Endodermal cell (in vitro differentiated cells): ENCODE data around the gene CUX1. TPM values are rescaled to one million over a fixed set of nuclear protein-coding genes. Genes with fewer than 3 reads are reported as not detected.
A peak's percentile ranks its signal among the peaks of the same experiment; 100 is the strongest.

ENCODE experiments used
- DNase-seq: peaks from one replicate; pipeline ENCODE4 v3.0.0-alpha.2; 2017
- H3K27ac ChIP-seq: 2 replicates; pipeline ENCODE4 v1.5.1; 2013; ENCODE audit warnings: mild to moderate bottlenecking, low read depth, low read length, moderate library complexity
- H3K27me3 ChIP-seq: 2 replicates; pipeline ENCODE4 v1.6.1; 2013; ENCODE audit warnings: mild to moderate bottlenecking, low read length, moderate library complexity; ENCODE audit not compliant: insufficient read depth, control insufficient read depth, poor library complexity, severe bottlenecking
- H3K36me3 ChIP-seq: 2 replicates; pipeline ENCODE4 v1.7.0; 2013; ENCODE audit warnings: mild to moderate bottlenecking, low read length, moderate library complexity; ENCODE audit not compliant: control insufficient read depth, insufficient read depth
- H3K4me1 ChIP-seq: one replicate; pipeline ENCODE4 v1.7.0; 2013; ENCODE audit warnings: low read length; ENCODE audit not compliant: control insufficient read depth, insufficient read depth
- H3K4me3 ChIP-seq: 2 replicates; pipeline ENCODE4 v1.5.1; 2013; ENCODE audit warnings: mild to moderate bottlenecking, low read length, moderate library complexity
- H3K9ac ChIP-seq: 2 replicates; pipeline ENCODE4 v1.6.1; 2013; ENCODE audit warnings: mild to moderate bottlenecking, low read length, moderate library complexity; ENCODE audit not compliant: poor library complexity, severe bottlenecking; ENCODE audit errors: extremely low read depth
- H3K9me3 ChIP-seq: 2 replicates; pipeline ENCODE4 v1.6.1; 2013; ENCODE audit warnings: mild to moderate bottlenecking, low read length, moderate library complexity; ENCODE audit not compliant: control insufficient read depth
- H3K27ac Mint-ChIP-seq: 2 replicates; pipeline ENCODE4 v1.8.0; 2020; ENCODE audit warnings: mixed read lengths
- H3K27me3 Mint-ChIP-seq: 2 replicates; pipeline ENCODE4 v1.8.0; 2021; ENCODE audit warnings: mild to moderate bottlenecking, mixed read lengths; ENCODE audit not compliant: insufficient read depth
- H3K36me3 Mint-ChIP-seq: 2 replicates; pipeline ENCODE4 v1.8.0; 2020; ENCODE audit warnings: low read depth, mixed read lengths
- H3K4me1 Mint-ChIP-seq: 2 replicates; pipeline ENCODE4 v1.8.0; 2020; ENCODE audit warnings: mixed read lengths
- H3K4me3 Mint-ChIP-seq: 2 replicates; pipeline ENCODE4 v1.8.0; 2020; ENCODE audit warnings: mild to moderate bottlenecking, moderate library complexity, mixed read lengths
- H3K9me3 Mint-ChIP-seq: 2 replicates; pipeline ENCODE4 v1.8.0; 2020; ENCODE audit warnings: mild to moderate bottlenecking, mixed read lengths
- WGBS, 2 experiments: methylation state at CpG; one replicate each; pipeline versions ENCODE4 v1.1.5 to v1.1.7; 2013; ENCODE audit warnings: missing lambda C conversion rate in 2 of 2, mixed read lengths in 1 of 2; ENCODE audit not compliant: insufficient coverage in 1 of 2, insufficient read length in 1 of 2; 5-methylcytosine and 5-hydroxymethylcytosine counted together
- total RNA-seq, 2 donors: library from RNA; stranded (reverse); fragmentation: NEBNext Ultra II Directional in 1 of 2; extraction: Animal tissue kit (Norgen Biotek cat#: 25700) in 1 of 2; gene quantifications; 2 replicates in 1 of 2; 3 replicates in 1 of 2; pipeline ENCODE4 v1.2.1, GENCODE V29; 2021
- TF ChIP-seq, protein P1 (sequence below): fragments of 200-600 bp; sonication (generic); conservative IDR thresholded peaks from 2 replicates; pipeline ENCODE4 v1.5.0; 2021; ENCODE audit warnings: antibody characterized with exemption, mild to moderate bottlenecking

Gene CUX1
- total RNA-seq, 2 donors from 2014 or later = 85.1 to 108 TPM

DNA sequence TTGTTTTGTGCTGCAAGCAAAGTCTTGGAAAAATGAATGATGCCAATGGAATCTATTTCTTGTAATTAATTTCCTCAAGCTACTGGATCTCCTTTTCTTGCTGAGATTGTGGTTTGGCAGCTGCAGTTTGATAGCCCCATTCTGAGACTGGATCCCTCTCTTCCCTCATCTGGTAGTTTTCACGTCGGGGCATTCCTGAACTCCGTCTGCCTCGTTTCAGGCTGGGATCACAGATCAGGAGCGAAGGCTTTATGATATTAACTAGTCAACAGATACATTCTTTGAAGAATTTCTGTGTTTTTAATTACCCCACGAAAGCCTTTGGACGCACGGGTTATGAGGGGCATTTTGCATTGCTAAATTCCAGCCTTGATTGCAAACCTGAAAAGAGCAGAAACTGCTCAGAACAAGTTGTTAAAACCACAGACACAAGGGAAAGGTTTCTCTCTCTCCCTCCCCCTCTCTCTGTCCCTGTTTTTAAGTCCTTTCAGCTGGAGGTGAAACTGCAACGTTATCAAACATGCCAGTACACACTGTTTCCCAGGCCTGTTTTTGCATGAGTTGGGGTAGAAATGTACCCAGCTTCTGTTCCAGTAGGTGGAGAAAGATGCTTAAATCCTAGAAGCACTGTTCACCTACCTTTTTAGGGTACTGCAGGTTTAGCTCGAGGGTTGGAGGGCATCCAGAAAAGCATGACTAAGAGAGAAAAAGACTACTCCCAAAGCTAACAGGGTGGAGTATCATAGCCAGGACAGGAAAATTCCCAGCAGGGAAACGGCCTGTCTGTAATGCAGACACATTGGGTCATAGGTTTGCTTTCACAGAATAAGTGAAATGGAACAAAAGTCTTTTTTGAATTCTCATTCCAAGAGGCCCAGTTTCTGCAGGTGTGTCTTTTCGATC is 124.3 kb downstream of the CUX1 start:
- H3K9ac ChIP-seq = peak overlapping the region; percentile 7
- H3K4me1 ChIP-seq = peaks cover 18% of the 10 kb centered on the region
- no peak overlapping the region for H3K27ac ChIP-seq
- no peaks in the 10 kb centered on the region for H3K9me3 ChIP-seq
- no peak overlapping the region for H3K4me3 ChIP-seq
- H3K27me3 ChIP-seq = no peaks in the 10 kb centered on the region
- peaks cover 13% of the 10 kb centered on the region for H3K36me3 ChIP-seq
- 66 to 77% methylated on average over 10 to 12 of the region's 12 CpGs for WGBS, 2 experiments
- H3K36me3 Mint-ChIP-seq = peaks cover 14% of the 10 kb centered on the region
- no peak overlapping the region for H3K4me3 Mint-ChIP-seq
- no peak for DNase-seq
- H3K4me1 Mint-ChIP-seq = peaks cover 46% of the 10 kb centered on the region
- peaks cover 5% of the 10 kb centered on the region for H3K9me3 Mint-ChIP-seq
- no peaks in the 10 kb centered on the region for H3K27me3 Mint-ChIP-seq
- TF ChIP-seq, protein P1, sequence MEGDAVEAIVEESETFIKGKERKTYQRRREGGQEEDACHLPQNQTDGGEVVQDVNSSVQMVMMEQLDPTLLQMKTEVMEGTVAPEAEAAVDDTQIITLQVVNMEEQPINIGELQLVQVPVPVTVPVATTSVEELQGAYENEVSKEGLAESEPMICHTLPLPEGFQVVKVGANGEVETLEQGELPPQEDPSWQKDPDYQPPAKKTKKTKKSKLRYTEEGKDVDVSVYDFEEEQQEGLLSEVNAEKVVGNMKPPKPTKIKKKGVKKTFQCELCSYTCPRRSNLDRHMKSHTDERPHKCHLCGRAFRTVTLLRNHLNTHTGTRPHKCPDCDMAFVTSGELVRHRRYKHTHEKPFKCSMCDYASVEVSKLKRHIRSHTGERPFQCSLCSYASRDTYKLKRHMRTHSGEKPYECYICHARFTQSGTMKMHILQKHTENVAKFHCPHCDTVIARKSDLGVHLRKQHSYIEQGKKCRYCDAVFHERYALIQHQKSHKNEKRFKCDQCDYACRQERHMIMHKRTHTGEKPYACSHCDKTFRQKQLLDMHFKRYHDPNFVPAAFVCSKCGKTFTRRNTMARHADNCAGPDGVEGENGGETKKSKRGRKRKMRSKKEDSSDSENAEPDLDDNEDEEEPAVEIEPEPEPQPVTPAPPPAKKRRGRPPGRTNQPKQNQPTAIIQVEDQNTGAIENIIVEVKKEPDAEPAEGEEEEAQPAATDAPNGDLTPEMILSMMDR = no peak
- peak overlapping the region; percentile 56 for H3K27ac Mint-ChIP-seq

DNA sequence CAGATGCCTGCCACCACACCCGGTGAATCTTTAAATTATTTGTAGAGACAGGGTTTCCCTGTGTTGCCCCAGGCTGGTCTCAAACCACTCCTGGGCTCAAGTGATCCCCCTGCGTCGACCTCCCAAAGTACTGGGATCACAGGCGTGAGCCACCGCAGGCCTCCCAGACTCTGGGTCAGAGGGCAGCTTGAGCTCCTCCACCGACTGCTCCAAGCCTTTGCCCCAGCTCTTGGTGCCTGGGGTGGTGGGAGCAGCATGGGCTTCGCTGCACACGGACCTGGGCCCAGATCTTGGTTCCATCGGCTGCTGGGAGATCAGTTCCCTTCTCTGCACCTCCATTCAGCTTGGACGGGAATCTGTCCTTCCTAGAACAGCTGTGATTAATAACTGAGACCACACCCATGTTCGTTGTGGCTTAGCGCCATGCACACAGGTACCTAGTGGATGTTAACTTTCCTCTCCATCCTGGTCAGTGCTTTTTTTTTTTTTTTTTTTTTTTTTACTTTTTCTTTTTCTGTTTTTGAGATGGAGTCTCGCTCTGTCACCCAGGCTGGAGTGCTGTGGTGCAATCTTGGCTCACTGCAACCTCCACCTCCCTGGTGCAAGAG is 125.3 kb downstream of the CUX1 start:
- H3K27ac ChIP-seq = no peak overlapping the region

DNA sequence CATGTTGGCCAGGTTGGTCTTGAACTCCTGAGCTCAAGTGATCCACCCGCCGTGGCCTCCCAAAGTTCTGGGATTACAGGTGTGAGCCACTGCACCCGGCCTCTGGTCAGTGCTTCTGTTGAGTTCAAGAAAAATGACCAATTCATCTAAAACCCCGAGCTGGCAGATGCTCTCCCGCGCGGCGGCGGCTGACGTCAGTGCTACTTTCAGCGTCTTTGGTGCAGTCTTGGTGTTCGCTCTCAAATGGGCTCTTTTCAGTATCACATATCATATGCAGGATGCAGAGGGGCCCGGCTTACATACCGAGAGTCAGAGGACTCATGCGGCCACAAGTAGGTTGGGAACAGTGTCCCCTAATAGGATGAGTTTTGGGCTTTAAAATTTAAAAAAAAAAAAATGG is 125.9 kb downstream of the CUX1 start:
- Histone ChIP-seq H3K4me3 (no peak overlapping the region), H3K9me3 (no peaks in the 10 kb centered on the region), H3K4me1 (peaks cover 15% of the 10 kb centered on the region), H3K27ac (no peak overlapping the region), H3K36me3 (peaks cover 7% of the 10 kb centered on the region), H3K27me3 (no peaks in the 10 kb centered on the region), H3K9ac (no peak overlapping the region)
- Mint-ChIP-seq H3K4me1 (peaks cover 45% of the 10 kb centered on the region), H3K27ac (peak overlapping the region; percentile 21), H3K4me3 (no peak overlapping the region), H3K27me3 (no peaks in the 10 kb centered on the region), H3K9me3 (peaks cover 5% of the 10 kb centered on the region), H3K36me3 (peaks cover 10% of the 10 kb centered on the region)
- 89 to 94% methylated on average over 11 to 15 of the region's 15 CpGs for WGBS, 2 experiments
- TF ChIP-seq, protein P1 = no peak
- DNase-seq = no peak

More for the DNA sequence above, 125.3 kb downstream of the CUX1 start:
- Histone ChIP-seq H3K4me1 (peaks cover 15% of the 10 kb centered on the region), H3K36me3 (peaks cover 13% of the 10 kb centered on the region), H3K4me3 (no peak overlapping the region), H3K9me3 (no peaks in the 10 kb centered on the region), H3K9ac (no peak overlapping the region), H3K27me3 (no peaks in the 10 kb centered on the region)
- H3K27ac Mint-ChIP-seq = peak overlapping the region; percentile 56
- no peak overlapping the region for H3K4me3 Mint-ChIP-seq
- H3K9me3 Mint-ChIP-seq = peaks cover 5% of the 10 kb centered on the region
- no peaks in the 10 kb centered on the region for H3K27me3 Mint-ChIP-seq
- DNase-seq = no peak
- peaks cover 14% of the 10 kb centered on the region for H3K36me3 Mint-ChIP-seq
- TF ChIP-seq, protein P1 = no peak
- WGBS, 2 experiments = 83 to 89% methylated on average over 8 to 13 of the region's 13 CpGs
- H3K4me1 Mint-ChIP-seq = peaks cover 45% of the 10 kb centered on the region
